H1 (cell line): ENCODE data around the gene FZD4. TPM values are rescaled to one million over a fixed set of nuclear protein-coding genes. Genes with fewer than 3 reads are reported as not detected.

Experiments
- CTCF ChIA-PET: fragments of 300-600 bp; sonication (Branson Sonifier 250); formaldehyde crosslinking; loops from one replicate; lab custom pipeline; 2021; ENCODE audit not compliant: partially characterized antibody; lab: Charles Lee
- POLR2A ChIA-PET: fragments of 300-600 bp; sonication (Branson Sonifier 250); formaldehyde crosslinking; loops from one replicate; lab custom pipeline; 2021; ENCODE audit warnings: inconsistent platforms; ENCODE audit not compliant: partially characterized antibody; lab: Charles Lee
- DNase-seq, 2 experiments: peaks; one replicate each; pipeline versions ENCODE4 v3.0.0 to v3.0.0-alpha.2; 2010 to 2022; ENCODE audit warnings: low spot score in 2 of 2, low read depth in 1 of 2, mixed read lengths in 1 of 2
- FAIRE-seq: peaks from 2 replicates; lab custom pipeline; 2011; peaks lifted over from hg19 to GRCh38; lab: Jason Lieb, UNC
- H2AFZ ChIP-seq: 2 replicates; pipeline ENCODE4 v1.8.1; 2012; ENCODE audit warnings: low read length, inconsistent platforms
- H2AK5ac ChIP-seq: 2 replicates; pipeline ENCODE4 v1.6.1; 2013; ENCODE audit warnings: low read depth, low read length
- H2BK120ac ChIP-seq: replicated peaks from 2 replicates; pipeline ENCODE3; 2013; ENCODE audit warnings: low read depth, low read length, inconsistent platforms
- H2BK12ac ChIP-seq: 2 replicates; pipeline ENCODE4 v1.6.1; 2013; ENCODE audit warnings: low read depth, low read length
- H2BK15ac ChIP-seq: 2 replicates; pipeline ENCODE4 v1.6.1; 2013; ENCODE audit warnings: low read length
- H2BK20ac ChIP-seq: 2 replicates; pipeline ENCODE4 v1.6.1; 2013; ENCODE audit warnings: low read length
- H2BK5ac ChIP-seq: 2 replicates; pipeline ENCODE4 v1.6.1; 2013; ENCODE audit warnings: low read depth, low read length
- H3K14ac ChIP-seq: 2 replicates; pipeline ENCODE4 v1.6.1; 2013; ENCODE audit warnings: inconsistent platforms; ENCODE audit not compliant: insufficient read length
- H3K18ac ChIP-seq: 2 replicates; pipeline ENCODE4 v1.6.1; 2013; ENCODE audit warnings: low read length; ENCODE audit errors: extremely low read depth
- H3K23ac ChIP-seq: 2 replicates; pipeline ENCODE4 v1.6.1; 2013; ENCODE audit warnings: inconsistent platforms; ENCODE audit not compliant: insufficient read length
- H3K23me2 ChIP-seq: 2 replicates; pipeline ENCODE4 v1.6.1; 2013; ENCODE audit warnings: low read depth, low read length
- H3K27ac ChIP-seq: 2 replicates; pipeline ENCODE4 v1.6.1; 2011; ENCODE audit warnings: low read depth, low read length, inconsistent platforms
- H3K27me3 ChIP-seq, 4 experiments: replicated peaks in 1 of 4; 1 replicate in 1 of 4; 2 replicates in 3 of 4; pipeline versions ENCODE4 v1.6.1 to v1.8.1; 2011 to 2013; ENCODE audit warnings: low read length in 3 of 4, mild to moderate bottlenecking in 3 of 4, inconsistent platforms in 2 of 4, mixed read lengths in 2 of 4, moderate library complexity in 1 of 4; ENCODE audit not compliant: control insufficient read depth in 3 of 4, insufficient read depth in 3 of 4; ENCODE audit errors: extremely low read depth in 1 of 4
- H3K36me3 ChIP-seq, 4 experiments: 2 replicates each; pipeline versions ENCODE4 v1.6.1 to v1.8.1; 2011 to 2013; ENCODE audit warnings: mild to moderate bottlenecking in 4 of 4, low read length in 3 of 4, moderate library complexity in 2 of 4, control low read depth in 1 of 4, inconsistent platforms in 1 of 4; ENCODE audit not compliant: insufficient read depth in 4 of 4, control insufficient read depth in 2 of 4
- H3K4ac ChIP-seq: replicated peaks from 2 replicates; pipeline ENCODE3; 2013; ENCODE audit warnings: low read length, low read depth, mixed read lengths, inconsistent platforms; ENCODE audit not compliant: insufficient read length
- H3K4me1 ChIP-seq, 4 experiments: replicated peaks in 1 of 4; 1 replicate in 1 of 4; 2 replicates in 3 of 4; pipeline versions ENCODE4 v1.6.1 to v1.8.1; 2011 to 2013; ENCODE audit warnings: low read length in 3 of 4, inconsistent platforms in 2 of 4, mixed read lengths in 1 of 4; ENCODE audit not compliant: insufficient read depth in 4 of 4, control insufficient read depth in 3 of 4
- H3K4me2 ChIP-seq, 2 experiments: 2 replicates each; pipeline versions ENCODE4 v1.6.1 to v1.8.1; 2011 to 2013; ENCODE audit warnings: low read depth in 2 of 2, low read length in 2 of 2, control low read depth in 1 of 2, inconsistent platforms in 1 of 2, mild to moderate bottlenecking in 1 of 2; ENCODE audit not compliant: insufficient read depth in 1 of 2
- H3K4me3 ChIP-seq, 4 experiments: fragments of 200-600, 300-600 bp in 1 of 4; sonication (generic), shearing (Covaris generic), sonication (Bioruptor Twin) in 1 of 4; 2 replicates each; pipeline versions ENCODE4 v1.5.1 to v1.8.1; 2011 to 2016; ENCODE audit warnings: low read length in 4 of 4, low read depth in 3 of 4, control low read depth in 2 of 4, inconsistent platforms in 2 of 4, mild to moderate bottlenecking in 2 of 4, mixed read lengths in 1 of 4, moderate library complexity in 1 of 4; ENCODE audit not compliant: insufficient read depth in 2 of 4; ENCODE audit errors: extremely low read depth in 1 of 4
- H3K56ac ChIP-seq: replicated peaks from 2 replicates; pipeline ENCODE3; 2013; ENCODE audit warnings: low read depth, mild to moderate bottlenecking, mixed read lengths, low read length, inconsistent platforms; ENCODE audit not compliant: insufficient read length
- H3K79me1 ChIP-seq: 2 replicates; pipeline ENCODE4 v1.6.1; 2013; ENCODE audit warnings: low read depth, low read length, control low read depth
- H3K79me2 ChIP-seq, 2 experiments: 2 replicates each; pipeline versions ENCODE4 v1.6.1 to v1.8.1; 2012 to 2013; ENCODE audit warnings: low read length in 2 of 2, mild to moderate bottlenecking in 2 of 2, inconsistent platforms in 1 of 2; ENCODE audit not compliant: insufficient read depth in 2 of 2, control insufficient read depth in 1 of 2
- H3K9ac ChIP-seq, 4 experiments: replicated peaks in 1 of 4; 1 replicate in 1 of 4; 2 replicates in 3 of 4; pipeline versions ENCODE4 v1.6.1 to v1.8.1; 2011 to 2013; ENCODE audit warnings: low read depth in 3 of 4, low read length in 3 of 4, control low read depth in 2 of 4, mild to moderate bottlenecking in 2 of 4, moderate library complexity in 2 of 4, inconsistent platforms in 1 of 4; ENCODE audit errors: extremely low read depth in 1 of 4
- H3K9me3 ChIP-seq, 2 experiments: 2 replicates each; pipeline versions ENCODE4 v1.6.1 to v1.8.1; 2012 to 2013; ENCODE audit warnings: mild to moderate bottlenecking in 2 of 2, moderate library complexity in 2 of 2, control low read depth in 1 of 2, inconsistent platforms in 1 of 2, low read depth in 1 of 2, low read length in 1 of 2, mixed read lengths in 1 of 2; ENCODE audit not compliant: insufficient read depth in 2 of 2
- H4K20me1 ChIP-seq, 2 experiments: replicated peaks in 1 of 2; 2 replicates each; pipeline versions ENCODE3 to v1.8.1; 2011 to 2013; ENCODE audit warnings: inconsistent platforms in 2 of 2, low read length in 2 of 2, mild to moderate bottlenecking in 1 of 2; ENCODE audit not compliant: insufficient read depth in 2 of 2, control insufficient read depth in 1 of 2
- H4K5ac ChIP-seq: 2 replicates; pipeline ENCODE4 v1.6.1; 2013; ENCODE audit warnings: low read length, low read depth, mixed read lengths, inconsistent platforms; ENCODE audit not compliant: insufficient read length
- H4K8ac ChIP-seq: 2 replicates; pipeline ENCODE4 v1.8.0; 2013; ENCODE audit warnings: mild to moderate bottlenecking, moderate library complexity, low read length, inconsistent platforms; ENCODE audit not compliant: insufficient read depth; ENCODE audit errors: extremely low read depth
- H4K91ac ChIP-seq: replicated peaks from 2 replicates; pipeline ENCODE3; 2013; ENCODE audit warnings: low read length, mixed read lengths, inconsistent platforms; ENCODE audit not compliant: insufficient read length
- BRCA1 ChIP-seq: IDR thresholded peaks from 2 replicates; pipeline ENCODE4 v1.6.1; 2012; ENCODE audit warnings: low read depth, low read length, improper control_type of control experiment
- CTBP2 ChIP-seq: IDR thresholded peaks from 2 replicates; pipeline ENCODE4 v1.7.0; 2011; ENCODE audit warnings: borderline replicate concordance, mild to moderate bottlenecking, moderate library complexity, mixed read lengths, low read length; ENCODE audit not compliant: insufficient read depth, insufficient read length
- HDAC2 ChIP-seq, 2 experiments: fragments of 300-600 bp in 1 of 2; sonication (generic) in 1 of 2; IDR thresholded peaks; 2 replicates each; pipeline ENCODE4 v1.6.1; 2011 to 2012; ENCODE audit warnings: low read depth in 2 of 2, low read length in 2 of 2, mild to moderate bottlenecking in 2 of 2, moderate library complexity in 2 of 2, borderline replicate concordance in 1 of 2, inconsistent platforms in 1 of 2
- JUND ChIP-seq: IDR thresholded peaks from 2 replicates; pipeline ENCODE4 v1.6.1; 2011; ENCODE audit warnings: mild to moderate bottlenecking, improper control_type of control experiment, low read length
- POU5F1 ChIP-seq: IDR thresholded peaks from 2 replicates; pipeline ENCODE4 v1.6.1; 2011; ENCODE audit warnings: low read depth, mild to moderate bottlenecking, low read length, moderate library complexity
- YY1 ChIP-seq: IDR thresholded peaks from 2 replicates; pipeline ENCODE4 v1.6.1; 2011; ENCODE audit warnings: low read depth, mild to moderate bottlenecking, low read length
- ZNF274 ChIP-seq: IDR thresholded peaks from 2 replicates; pipeline ENCODE4 v1.7.0; 2012; ENCODE audit warnings: low read length, borderline replicate concordance; ENCODE audit errors: extremely low read depth
- WGBS, 2 experiments: shearing (Covaris generic) in 1 of 2; methylation state at CpG; one replicate each; pipeline versions ENCODE4 v1.1.6 to v1.1.7; 2013 to 2015; ENCODE audit warnings: low lambda C conversion rate in 2 of 2, mixed read lengths in 2 of 2, inconsistent platforms in 1 of 2, low coverage in 1 of 2, missing lambda C conversion rate in 1 of 2; ENCODE audit not compliant: insufficient replicate concordance in 2 of 2, insufficient coverage in 1 of 2, insufficient read length in 1 of 2; ENCODE audit errors: extremely low coverage in 1 of 2, missing lambda C conversion rate in 1 of 2; 5-methylcytosine and 5-hydroxymethylcytosine counted together
- polyA plus RNA-seq, 7 experiments: library from polyadenylated mRNA; depleted of rRNA in 3 of 7; stranded (reverse) in 5 of 7; unstranded in 2 of 7; fragments of >200 nt in 5 of 7; fragments of 200-250 nt in 2 of 7; gene quantifications; 1 replicate in 5 of 7; 2 replicates in 1 of 7; 4 replicates in 1 of 7; pipeline versions ENCODE4 v1.2.1 to v1.2.3, GENCODE V29; 2011 to 2013; ENCODE audit warnings: missing spikeins in 2 of 7, mixed read lengths in 2 of 7
- total RNA-seq: library from RNA; stranded (reverse); fragmentation: NEBNext Ultra II Directional; extraction: Animal tissue kit (Norgen Biotek cat#: 25700); gene quantifications from 2 replicates; pipeline ENCODE4 v1.2.1, GENCODE V29; 2021
- TF ChIP-seq, protein P1 (sequence below): IDR thresholded peaks from 2 replicates; pipeline ENCODE4 v1.6.1; 2011; ENCODE audit warnings: low read length, improper control_type of control experiment
- TF ChIP-seq, protein P2 (sequence below): IDR thresholded peaks from 2 replicates; pipeline ENCODE4 v1.6.1; 2012; ENCODE audit warnings: low read length, inconsistent platforms

FZD4 gene
- total and polyA plus RNA-seq, 2 of the 8 experiments (the other 6 are each of a cell fraction or from before 2014, with no cell fraction given) = 3.1 to 7.1 TPM

DNA sequence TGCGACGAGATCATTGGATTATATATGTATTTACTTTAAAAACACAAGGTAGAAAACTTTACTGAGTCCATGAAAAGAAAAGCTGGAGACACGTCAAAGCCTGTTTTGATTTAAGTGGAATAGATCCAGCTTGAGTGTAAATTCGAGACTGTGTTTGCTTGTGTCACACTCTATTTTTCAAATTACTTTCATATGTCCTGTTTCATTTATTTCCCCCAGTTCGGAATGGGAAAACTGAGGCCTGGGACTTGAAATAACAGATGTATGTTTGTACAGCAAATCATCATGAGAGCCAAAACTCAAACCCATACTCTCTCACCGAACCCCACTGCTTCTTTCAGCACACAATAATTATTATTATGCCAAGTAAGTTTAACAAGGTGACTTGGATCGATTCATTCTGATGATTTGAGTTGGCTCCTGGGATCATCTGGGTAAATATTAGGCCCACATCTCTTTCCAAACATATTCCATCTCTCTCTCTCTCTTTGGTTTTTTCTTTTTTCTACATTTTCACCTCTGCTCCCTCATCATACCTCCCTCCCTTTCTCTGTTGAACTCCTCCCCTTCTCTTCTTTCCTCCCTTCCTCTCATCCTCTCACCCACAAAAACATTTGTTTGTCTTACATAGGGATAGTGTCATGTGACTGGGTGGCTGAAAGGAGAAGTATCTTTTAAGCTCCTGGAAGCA, 21.2 kb downstream of the FZD4 start:
- Histone ChIP-seq H2BK15ac (no peak overlapping the region), H2BK120ac (no peak overlapping the region), H3K23ac (no peak overlapping the region), H4K8ac (no peak overlapping the region), H3K27ac (no peak overlapping the region), H2AK5ac (no peak overlapping the region), H3K9me3 (no peaks in the 10 kb centered on the region), H3K36me3 (no peaks in the 10 kb centered on the region), H3K4me3 (no peak overlapping the region), H2BK5ac (no peak overlapping the region), H3K4me1 (peaks cover 0 to 8% (median 3%) of the 10 kb centered on the region in 4 experiments; a peak in 4 of 7 replicates), H2BK20ac (no peak overlapping the region), H3K14ac (no peak overlapping the region), H4K91ac (no peak overlapping the region), H3K27me3 (no peaks in the 10 kb centered on the region), H3K23me2 (no peaks in the 10 kb centered on the region), H3K56ac (no peak overlapping the region), H2AFZ (no peak overlapping the region), H4K20me1 (no peaks in the 10 kb centered on the region), H3K4ac (no peak overlapping the region), H3K4me2 (no peak overlapping the region), H3K18ac (no peak overlapping the region), H3K79me1 (no peaks in the 10 kb centered on the region), H3K9ac (no peak overlapping the region), H3K79me2 (no peaks in the 10 kb centered on the region), H2BK12ac (0 out of 2 replicates have a peak overlapping the region, but pooled peaks have one; percentile 17), H4K5ac (no peak overlapping the region)
- WGBS, 2 experiments = 58% methylated on average over 7 of the region's 7 CpGs; no CpG with 5 or more reads in 1 of the 2 experiments
- FAIRE-seq (no peak), DNase-seq (no peak)
- ChIA-PET POLR2A (interaction anchor here (0.5 to 0.6 kb wide), 2 partner anchors 164 to 340 kb away, joined by 3 to 7 read pairs; no protein-coding TSS in a partner anchor), CTCF (interaction anchor here (0.6 to 2.0 kb wide), 12 partner anchors 10 to 527 kb away, joined by 3 to 6 read pairs (median 3); no protein-coding TSS in a partner anchor)
- TF ChIP-seq ZNF274 = no peak
- TF ChIP-seq BRCA1 = no peak
- TF ChIP-seq, protein P1, sequence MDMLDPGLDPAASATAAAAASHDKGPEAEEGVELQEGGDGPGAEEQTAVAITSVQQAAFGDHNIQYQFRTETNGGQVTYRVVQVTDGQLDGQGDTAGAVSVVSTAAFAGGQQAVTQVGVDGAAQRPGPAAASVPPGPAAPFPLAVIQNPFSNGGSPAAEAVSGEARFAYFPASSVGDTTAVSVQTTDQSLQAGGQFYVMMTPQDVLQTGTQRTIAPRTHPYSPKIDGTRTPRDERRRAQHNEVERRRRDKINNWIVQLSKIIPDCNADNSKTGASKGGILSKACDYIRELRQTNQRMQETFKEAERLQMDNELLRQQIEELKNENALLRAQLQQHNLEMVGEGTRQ = no peak
- TF ChIP-seq JUND = no peak
- TF ChIP-seq YY1 = no peak
- TF ChIP-seq HDAC2 (IDR thresholded peaks at IDR 0.05; ENCODE audit: borderline replicate concordance in 1 of 2, low read depth in 2 of 2, low read length in 2 of 2) = no peak
- TF ChIP-seq, protein P2, sequence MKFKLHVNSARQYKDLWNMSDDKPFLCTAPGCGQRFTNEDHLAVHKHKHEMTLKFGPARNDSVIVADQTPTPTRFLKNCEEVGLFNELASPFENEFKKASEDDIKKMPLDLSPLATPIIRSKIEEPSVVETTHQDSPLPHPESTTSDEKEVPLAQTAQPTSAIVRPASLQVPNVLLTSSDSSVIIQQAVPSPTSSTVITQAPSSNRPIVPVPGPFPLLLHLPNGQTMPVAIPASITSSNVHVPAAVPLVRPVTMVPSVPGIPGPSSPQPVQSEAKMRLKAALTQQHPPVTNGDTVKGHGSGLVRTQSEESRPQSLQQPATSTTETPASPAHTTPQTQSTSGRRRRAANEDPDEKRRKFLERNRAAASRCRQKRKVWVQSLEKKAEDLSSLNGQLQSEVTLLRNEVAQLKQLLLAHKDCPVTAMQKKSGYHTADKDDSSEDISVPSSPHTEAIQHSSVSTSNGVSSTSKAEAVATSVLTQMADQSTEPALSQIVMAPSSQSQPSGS = no peak
- TF ChIP-seq POU5F1 = no peak
- no peak for TF ChIP-seq CTBP2
